ENCODE data around the gene USP5.
"Not testable (repeated sequence)": the region's sequence is repeated elsewhere in the genome, so short reads cannot be mapped to it uniquely, and the experiment has no call there.

USP5 gene

GRCh38 chr12:6866163-6866919, 14.4 kb downstream of the USP5 start:
- no peak for DNase-seq (ENCODE audit: low spot score)

DNA sequence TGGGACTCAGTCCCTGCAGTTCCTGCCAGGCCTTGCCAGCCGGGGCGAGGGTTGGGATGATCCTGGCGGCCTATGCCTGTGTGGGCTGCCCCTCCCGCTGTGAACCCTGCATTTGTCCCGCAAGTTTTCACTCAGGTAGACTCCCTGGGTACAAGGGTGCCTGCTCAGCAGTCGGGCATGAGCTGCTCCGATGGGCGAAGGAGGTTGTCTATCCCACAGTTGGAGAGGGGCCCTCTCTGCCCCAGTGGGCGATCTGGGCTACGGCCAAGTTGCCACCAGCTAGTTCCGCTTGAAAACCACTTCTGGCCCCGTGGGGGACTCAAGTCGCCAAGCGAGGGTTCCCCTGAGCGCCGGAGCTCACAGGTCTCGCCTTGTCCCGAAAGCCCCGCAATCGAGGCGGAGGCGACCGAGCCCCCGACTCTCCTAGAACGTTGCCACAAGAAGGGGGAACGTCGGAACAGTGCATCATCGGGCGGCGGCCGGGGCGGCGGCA, 15.0 kb downstream of the USP5 start:
- no peak for DNase-seq (ENCODE audit: low spot score)

DNA sequence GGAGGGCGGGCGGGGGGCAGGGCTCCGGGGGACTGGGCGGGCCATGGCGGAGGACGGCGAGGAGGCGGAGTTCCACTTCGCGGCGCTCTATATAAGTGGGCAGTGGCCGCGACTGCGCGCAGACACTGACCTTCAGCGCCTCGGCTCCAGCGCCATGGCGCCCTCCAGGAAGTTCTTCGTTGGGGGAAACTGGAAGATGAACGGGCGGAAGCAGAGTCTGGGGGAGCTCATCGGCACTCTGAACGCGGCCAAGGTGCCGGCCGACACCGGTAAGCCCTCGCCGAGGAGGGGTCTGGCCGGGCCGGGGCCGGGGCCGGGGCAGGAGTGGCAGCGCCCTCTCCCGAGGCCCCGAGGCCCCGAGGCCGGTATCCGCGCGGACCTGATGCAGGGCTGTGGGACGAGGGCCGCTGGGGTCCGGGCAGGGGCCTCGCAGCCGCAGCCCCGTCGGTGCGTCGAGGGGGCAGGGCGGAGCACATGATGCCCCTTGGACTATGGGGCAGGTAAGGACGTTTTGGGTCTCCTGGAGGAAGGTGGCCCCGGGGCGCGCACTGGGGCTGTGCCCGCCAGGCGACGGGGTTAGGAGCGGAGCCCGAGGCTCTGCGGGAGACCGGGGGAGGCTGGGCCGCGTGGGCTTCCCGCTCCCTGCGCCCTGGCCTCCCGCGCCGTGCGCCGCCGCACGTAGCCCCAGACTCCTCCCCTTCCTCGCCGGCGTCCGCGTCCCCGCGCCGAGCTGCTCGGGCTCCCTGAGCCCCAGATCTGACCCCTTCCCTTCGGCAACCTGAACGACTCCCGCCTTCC, 15.7 kb downstream of the USP5 start, which contains the start of gene TPI1:
TSS of gene TPI1 (plus strand) at position 119 of the 798 bp plus-strand sequence. CDS start at position 155, 36 bp downstream.
- peak; percentile 82 for DNase-seq (ENCODE audit: low spot score)

DNA sequence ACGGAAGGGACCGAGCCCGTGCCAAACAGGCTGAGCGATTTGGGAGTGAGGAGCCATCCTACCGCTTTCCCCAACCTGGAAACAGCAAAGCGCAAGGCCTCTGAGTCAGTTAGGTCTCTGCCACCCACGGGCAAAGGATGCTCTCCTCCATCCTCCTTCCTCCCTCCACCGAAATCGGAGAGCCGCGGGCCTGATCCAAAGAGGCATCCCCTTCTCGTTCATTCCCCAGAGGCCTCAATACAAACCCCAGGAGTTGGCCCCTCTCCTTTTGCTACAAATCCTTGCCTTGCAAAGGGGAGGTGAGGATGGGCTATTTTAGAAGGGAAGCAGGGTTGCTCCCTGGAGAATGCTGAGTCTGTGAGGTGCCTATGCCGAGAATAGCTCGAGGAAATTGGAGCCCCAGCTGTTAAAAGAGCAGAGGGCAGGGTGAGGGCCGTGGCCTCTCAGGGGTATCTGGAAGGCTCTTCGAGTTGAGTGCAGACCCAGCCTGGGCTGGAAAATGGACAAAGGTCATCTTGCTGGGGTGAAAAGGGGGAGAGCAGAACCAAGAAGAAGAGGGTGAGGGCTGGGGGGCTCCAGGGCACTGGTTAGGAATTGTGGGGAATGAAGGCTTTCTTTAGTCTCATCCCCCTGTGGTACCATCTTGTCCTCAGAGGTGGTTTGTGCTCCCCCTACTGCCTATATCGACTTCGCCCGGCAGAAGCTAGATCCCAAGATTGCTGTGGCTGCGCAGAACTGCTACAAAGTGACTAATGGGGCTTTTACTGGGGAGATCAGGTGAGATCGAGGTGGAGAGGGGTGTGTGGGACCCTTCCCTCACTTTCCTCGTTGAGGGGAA, 16.5 kb downstream of the USP5 start:
- no peak for DNase-seq (ENCODE audit: low spot score)

GRCh38 chr12:6869049-6870021, 17.4 kb downstream of the USP5 start:
- DNase-seq (ENCODE audit: low spot score): peak; percentile 89

- DNase-seq (ENCODE audit: low spot score): not testable (repeated sequence)
Measured at GRCh38 chr12:6870304-6870703, 18.4 kb downstream of the USP5 start.

GRCh38 chr12:6871052-6871957, 19.4 kb downstream of the USP5 start:
- DNase-seq (ENCODE audit: low spot score): peak; percentile 73

DNA sequence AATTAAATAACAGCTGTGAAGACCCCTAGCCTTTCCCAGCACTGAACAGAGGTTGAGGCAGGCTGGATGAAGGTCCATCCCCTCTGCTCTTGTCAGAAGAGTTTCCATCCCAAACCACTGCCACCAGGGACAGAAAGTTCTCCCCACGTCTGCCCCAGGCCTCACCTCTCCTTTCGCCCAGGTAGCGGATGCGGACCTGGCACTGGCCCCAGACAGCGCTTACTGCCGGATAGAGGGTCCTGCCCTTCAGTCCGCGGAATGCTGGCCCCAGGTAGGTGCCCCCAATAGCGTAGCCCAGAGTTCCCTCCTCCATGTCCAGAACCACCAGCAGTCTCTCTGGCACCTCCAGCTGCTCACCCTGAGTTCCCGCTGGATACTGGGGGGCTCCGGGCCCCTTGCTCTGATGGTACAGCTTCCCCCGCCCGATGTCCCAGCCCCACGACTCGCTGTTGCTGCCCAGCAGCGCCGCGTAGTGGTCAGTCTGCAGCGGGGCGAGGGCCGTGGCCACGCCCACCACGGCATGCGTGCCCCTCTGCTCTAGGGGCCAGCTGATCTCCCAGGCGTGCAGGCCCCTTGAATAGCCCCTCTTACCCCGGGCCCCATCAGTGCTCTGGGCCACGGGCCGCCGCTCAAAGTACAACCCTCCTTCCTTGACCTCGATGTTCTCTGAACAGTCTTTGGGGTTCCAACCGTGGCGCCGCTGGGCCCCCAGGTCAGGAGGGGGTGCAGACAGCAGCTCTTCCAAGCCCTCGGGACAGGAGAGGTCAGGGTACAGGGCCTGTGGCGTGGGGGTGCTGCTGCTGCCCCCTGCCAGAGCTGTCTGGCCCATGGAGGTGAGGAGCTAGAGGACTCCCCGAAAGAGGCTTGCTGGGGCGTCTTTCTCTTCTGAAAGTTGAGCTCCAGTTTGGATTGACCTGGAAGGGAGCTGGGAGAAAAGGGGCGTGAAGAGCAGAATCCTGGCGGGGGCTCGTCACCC, 20.4 kb downstream of the USP5 start:
- DNase-seq (ENCODE audit: low spot score): peak; percentile 78

- DNase-seq (ENCODE audit: low spot score): peak; percentile 98
Measured at GRCh38 chr12:6873094-6874014, 21.4 kb downstream of the USP5 start, which contains the start of gene SPSB2. Gene SPSB2 (minus strand): TSS chr12:6873303. CDS start chr12:6872901, 402 bp downstream.

- not testable (repeated sequence) for DNase-seq (ENCODE audit: low spot score)
Measured at GRCh38 chr12:6874015-6874368, 22.0 kb downstream of the USP5 start.

DNA sequence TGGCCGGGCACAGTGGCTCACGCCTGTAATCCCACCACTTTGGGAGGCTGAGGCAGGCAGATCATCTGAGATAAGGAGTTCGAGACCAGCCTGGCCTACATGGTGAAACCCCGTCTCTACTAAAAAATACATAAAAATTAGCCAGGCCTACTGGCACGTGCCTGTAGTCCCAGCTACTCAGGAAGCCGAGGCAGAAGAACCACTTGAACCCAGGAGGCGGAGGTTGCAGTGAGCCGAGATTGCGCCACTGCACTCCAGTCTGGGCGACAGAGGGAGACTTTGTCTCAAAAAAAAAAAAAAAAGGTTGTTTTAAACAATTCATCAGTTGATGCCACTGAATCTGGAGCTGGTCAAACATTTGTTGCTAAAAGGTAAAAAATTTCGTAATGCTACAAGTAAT, 27.9 kb downstream of the USP5 start:
- DNase-seq (ENCODE audit: low spot score): not testable (repeated sequence)

GRCh38 chr12:6883252-6883651, 31.3 kb downstream of the USP5 start:
- no peak for DNase-seq (ENCODE audit: low spot score)

GRCh38 chr12:6883683-6884082, 31.7 kb downstream of the USP5 start:
- no peak for DNase-seq (ENCODE audit: low spot score)

DNA sequence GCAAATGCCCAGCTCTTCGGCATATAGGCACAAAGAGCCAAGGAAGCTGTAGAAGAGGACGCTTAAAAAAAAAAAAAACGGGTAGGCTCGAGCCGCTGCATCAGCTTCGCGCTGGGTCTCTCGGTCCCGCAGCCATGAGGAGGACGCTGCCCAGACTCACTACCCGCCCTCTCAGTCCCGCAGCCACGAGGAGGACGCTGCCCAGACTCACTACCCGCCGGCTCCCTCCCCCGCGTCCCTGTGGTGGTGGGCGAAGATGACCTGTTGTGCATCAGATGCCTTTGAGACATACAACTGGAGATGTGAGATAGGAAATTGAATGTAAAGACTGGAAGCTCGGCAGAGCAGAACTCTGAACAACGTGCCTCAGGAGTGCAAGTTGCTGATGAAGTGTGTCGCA, 32.6 kb downstream of the USP5 start:
- no peak for DNase-seq (ENCODE audit: low spot score)

DNA sequence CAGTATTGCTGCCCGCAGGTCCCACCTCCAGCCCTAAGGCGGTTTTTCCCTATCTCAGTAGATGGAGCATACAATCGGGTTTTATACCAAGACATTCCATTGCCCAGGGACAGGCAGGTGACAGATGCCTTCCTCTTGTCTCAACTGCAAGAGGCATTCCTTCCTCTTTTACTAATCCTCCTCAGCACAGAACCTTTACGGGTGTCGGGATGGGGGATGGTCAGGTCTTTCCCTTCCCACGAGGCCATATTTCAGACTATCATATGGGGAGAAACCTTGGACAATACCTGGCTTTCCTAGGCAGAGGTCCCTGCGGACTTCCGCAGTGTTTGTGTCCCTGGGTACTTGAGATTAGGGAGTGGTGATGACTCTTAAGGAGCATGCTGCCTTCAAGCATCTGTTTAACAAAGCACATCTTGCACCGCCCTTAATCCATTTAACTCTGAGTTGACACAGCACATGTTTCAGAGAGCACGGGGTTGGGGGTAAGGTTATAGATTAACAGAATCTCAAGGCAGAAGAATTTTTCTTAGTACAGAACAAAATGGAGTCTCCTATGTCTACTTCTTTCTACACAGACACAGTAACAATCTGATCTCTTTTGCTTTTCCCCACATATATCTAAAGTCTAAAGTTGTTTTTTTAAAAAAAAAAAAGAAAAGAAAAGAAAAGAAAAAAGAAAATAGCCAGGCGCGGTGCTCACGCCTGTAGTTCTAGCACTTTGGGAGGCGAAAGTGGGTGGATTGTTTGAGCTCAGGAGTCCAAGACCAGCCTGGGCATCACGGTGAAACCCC, 34.5 kb downstream of the USP5 start:
- not testable (repeated sequence) for DNase-seq (ENCODE audit: low spot score)

- DNase-seq (ENCODE audit: low spot score): no peak
Measured at GRCh38 chr12:6887460-6887859, 35.5 kb downstream of the USP5 start.

GRCh38 chr12:6888360-6888759, 36.4 kb downstream of the USP5 start:
- no peak for DNase-seq (ENCODE audit: low spot score)

Measured in SW480 (cell line).